Frontal cortex (tissue), 4 donors: ENCODE results near the gene TSFM. TPM values are rescaled to one million over a fixed set of nuclear protein-coding genes. Genes with fewer than 3 reads are reported as not detected.
"Not testable (repeated sequence)": the region's sequence is repeated elsewhere in the genome, so short reads cannot be mapped to it uniquely, and the experiment has no call there.

Experiments used
- DNase-seq, 2 donors: peaks; one replicate each; pipeline ENCODE4 v3.0.0; 2012; ENCODE audit warnings: low spot score in 2 of 2
- FAIRE-seq: peaks from 2 replicates; lab custom pipeline; 2012; peaks lifted over from hg19 to GRCh38; lab: Jason Lieb, UNC
- total RNA-seq: library from RNA; depleted of rRNA; stranded (reverse); fragments of >200 nt; gene quantifications from one replicate; pipeline ENCODE4 v1.2.3, GENCODE V29; 2014
- donor health status: control.
- donor health status: control.
- donor health status: control.

The TSFM gene
- total RNA-seq, 1 donor from 2014 or later, result 30.2 TPM

DNA sequence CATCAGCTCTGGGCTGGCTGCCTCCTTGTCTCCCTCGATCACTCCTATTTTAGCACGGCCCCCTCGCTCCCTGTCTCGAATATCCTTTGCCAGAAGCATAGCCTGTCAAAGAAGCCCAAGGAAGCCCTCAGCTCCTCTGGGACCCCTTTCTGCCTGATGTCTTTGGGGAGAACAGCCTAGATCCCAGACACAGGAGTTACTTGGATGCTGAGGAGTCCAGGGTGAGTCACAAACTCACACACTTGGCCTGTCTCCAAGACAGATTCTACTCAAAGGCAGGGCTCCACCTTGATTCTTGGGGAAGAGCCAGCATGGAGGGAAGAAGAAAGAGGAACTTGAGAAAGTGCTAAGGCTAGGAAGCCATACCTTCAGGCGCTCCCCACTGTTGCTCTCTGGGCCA is 27.9 kb downstream of the TSFM start:
- DNase-seq (no peak), FAIRE-seq (no peak)

DNA sequence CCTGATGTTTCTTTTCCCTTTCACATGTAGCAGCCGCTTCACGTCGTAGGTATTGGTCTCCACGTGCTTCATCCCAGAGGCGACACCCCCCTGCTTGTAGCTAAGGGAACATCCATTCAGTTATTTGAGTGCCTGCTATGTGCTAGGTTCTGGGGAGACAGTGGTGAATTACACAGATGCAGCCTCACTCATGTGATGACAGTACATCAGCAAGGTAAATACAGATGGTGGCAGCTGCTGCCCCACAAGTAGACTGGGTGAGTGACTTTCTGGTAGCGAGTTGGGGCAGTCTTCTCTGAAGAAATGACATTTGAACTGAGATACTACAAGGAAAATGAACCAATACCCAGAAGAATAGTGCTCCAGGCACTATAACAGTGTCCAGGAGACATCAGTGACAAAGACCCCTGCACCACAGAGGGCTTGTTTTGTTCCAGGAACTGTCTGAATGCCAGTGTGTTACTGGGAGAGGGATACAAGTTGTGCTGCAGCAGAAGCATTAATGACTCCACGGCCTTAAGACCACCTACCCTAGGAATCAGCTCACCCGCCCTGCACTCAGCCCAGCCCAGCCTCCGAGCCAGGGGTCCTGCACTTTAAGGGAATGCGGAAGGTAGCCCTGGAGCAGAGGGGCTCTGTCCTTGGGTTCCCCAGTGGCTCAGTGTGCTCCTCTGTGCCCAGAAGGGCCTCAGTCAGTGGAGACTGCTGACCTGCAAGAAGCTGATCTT is 28.6 kb downstream of the TSFM start:
- FAIRE-seq (no peak), DNase-seq (no peak)

DNA sequence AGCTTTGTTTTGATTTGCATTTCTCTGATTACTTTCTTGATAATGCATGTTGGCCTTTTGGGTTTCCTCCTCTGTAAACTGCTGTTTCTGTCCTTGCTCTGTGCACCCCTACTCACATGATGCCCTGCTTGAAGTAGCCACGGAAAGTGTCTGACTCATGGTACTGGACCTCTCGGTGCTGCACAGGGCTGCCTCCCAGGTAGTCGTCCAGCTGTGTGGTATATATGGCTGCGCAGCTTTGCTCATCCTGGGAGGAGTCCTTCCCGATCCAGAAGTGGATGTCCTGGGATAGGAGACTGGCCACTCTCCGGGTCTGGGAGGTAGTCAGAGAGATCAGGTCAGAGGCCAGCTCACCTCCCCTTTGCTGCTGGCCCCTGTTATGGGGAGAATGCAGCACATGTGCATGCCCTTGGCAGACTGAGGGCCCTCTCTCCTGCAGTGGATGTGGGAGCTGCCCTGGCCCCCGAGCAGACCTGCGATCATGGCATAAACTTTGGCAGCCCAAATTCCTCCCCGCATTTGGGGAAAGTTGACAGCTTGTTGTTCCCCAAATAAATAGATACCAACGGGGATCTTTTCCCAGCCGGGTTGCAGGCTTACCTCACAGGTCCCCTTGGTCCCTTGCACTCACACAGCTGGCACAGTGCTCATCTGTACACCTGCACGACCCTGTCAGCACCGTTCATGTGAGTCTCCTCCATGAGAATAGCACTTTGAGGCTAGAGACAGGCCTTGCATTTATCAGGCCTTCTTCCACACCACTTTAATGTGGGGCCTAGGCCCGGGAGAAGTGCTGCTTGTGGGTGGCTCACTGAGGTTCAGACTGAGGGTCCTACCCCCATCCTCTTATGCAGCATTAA is 30.8 kb downstream of the TSFM start:
- DNase-seq (no peak), FAIRE-seq (no peak)

DNA sequence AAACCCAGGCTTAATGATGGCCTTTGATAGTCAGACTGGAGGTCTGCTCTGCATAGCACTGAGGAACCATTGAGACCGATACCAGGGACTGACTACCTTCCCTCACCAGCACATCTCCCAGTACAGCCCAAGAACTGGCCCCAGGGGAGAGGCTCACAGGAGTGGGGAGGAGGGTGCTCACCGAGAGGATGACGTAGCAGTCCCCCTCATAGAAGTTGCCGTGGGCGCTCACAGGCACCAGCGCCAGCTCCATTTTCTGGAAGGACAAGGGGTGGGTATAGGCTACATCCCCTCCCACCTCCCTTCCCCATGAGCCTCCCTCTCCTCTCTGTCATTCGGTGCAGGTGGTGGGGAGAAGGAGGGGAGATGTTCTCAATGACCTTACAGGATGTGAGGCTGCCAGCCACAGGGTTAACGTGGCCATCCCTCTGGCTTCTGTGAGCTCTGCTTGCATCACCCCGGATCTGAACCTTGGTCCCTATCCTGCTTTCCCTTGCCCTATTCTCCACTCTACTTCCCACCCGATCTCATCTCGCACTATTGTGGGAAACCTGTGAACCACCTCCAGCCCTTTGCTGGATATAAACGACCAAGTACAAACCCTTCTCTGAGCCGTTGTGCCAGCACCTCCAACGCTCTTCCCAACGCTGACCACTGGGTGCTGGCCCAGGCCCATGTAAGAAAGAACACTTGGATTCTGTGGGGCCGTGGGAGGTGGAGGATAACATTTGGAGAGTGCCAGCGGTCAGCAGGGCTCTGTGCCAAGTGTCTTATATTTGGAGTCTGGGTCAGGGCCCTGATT is 31.6 kb downstream of the TSFM start:
- DNase-seq (no peak), FAIRE-seq (no peak)

DNA sequence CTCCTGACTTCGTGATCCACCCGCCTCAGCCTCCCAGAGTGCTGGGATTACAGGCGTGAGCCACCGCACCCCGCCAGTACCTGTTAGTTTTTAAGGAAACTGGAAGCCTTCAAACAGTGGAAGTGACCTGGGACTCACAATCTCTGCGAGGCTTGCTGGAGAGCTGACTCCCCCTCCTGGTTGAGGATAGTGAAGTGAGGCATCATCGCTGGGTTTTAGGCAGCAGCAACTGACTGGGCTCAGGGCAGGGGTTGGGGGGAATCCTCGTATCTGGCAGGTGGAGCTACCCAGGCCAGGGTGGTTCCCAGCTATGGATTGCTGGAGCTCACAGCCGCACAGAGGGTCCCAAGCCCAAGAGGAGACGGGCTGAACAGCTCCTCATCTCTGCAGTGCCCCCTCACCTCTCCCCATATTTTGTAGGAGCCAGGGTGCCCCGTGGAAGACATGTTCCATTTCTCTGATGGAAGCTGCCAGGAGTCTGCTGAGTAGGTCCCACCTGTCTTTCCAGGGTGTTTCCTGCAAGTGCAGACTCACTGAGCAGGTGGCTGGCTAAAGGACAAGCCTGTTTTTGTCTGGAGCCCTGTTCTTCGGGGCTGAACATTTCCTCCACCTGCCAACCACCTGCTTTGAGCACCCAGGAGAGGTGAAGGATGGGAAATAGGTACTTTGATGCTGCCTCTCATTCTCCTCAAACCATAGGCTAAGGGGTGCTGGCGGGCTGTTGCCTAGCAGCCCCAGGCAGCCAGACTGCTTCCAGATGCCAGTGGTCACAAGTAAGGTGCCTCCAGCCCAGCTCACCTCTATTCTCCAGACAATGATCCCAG is 32.8 kb downstream of the TSFM start:
- FAIRE-seq, result no peak
- DNase-seq, result no peak

DNA sequence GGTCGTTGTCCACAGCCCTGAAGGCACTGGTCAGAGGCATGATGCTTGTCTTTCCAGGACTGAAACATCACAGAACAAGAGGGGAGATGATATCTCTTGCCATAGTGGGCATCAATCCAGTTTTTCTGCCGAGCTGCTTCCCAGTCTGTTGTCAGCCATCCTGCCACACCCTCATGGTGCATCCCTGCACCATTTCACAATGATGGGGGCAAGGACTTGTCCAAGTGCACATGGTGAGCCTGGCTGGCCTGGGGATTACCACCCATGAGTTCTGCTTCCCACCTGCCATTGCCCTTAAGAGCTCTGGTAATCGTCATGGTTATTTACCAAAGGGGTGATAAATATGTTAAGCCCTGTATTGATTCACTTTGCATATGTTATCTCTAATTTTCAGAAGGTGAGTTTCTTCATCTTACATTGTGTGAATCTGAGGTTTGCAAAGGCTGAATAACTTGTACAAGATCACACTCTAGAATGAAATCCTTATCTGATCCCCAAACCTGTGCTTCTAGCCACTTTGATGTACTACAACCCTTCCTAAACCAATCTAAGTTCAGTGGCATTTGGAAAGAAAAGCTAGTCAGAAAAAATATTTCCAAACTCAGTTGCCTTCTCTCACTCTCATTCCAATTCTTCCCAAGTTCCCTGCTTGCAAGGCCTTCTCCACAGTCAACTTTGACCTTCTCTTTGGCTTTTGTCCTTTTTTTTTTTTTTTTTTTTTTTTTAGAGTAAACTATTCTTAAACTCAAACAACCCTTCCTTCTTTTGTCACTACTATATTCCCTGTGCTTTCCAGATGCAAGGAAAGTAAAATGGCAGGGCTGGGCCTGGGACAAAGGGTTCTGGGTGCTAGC is 33.6 kb downstream of the TSFM start:
- FAIRE-seq (no peak), DNase-seq (no peak)

DNA sequence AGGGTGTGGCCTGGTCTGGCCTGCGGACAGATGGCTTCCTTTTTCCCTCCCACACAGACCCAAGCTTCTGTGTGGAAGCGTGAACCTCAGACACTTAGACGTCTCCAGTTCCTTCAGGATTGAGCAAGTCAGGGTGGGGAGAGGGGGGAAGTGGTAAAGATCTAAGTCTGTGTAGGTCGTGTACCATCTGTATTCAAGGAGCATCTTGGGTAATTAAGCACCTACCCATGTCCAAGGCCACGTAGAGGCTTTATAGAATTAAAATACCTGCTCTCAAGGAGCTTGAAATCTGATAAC is 34.2 kb downstream of the TSFM start:
- FAIRE-seq (no peak), DNase-seq (no peak)

DNA sequence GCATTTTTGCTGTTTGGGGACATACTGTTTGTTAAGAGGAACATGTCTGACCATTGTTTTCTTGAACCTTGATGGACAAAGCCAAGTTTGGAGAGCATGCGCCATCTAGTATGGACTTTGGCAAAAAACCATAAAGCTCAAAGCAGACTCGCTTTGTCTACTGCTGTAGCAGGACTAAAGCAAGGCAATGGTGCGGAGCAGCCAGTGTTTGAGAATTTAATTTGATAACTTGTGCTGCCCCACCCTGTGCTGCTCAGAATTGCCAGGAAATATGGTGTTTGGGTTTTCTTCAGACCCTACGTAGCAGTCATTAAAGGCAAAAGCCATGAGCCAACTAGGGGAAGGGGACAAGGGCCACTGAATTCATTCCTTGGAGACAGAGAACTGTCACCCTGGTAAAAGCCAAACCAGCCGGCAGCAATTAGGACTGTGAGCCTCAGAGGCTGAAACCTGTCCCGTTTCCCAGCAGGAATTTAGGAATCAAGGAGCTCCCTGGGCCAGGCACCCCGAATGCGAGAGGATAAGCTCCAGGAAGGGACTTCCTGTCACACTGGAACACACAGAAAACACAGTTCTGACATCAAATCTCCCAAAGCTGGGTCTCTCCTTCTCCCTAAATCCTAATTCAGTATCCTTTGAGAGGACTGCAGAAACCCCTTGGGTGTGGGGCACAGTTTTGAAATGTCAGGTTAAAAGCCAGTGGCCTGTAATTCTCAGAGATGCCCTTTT is 34.8 kb downstream of the TSFM start:
- FAIRE-seq, result no peak
- no peak for DNase-seq

DNA sequence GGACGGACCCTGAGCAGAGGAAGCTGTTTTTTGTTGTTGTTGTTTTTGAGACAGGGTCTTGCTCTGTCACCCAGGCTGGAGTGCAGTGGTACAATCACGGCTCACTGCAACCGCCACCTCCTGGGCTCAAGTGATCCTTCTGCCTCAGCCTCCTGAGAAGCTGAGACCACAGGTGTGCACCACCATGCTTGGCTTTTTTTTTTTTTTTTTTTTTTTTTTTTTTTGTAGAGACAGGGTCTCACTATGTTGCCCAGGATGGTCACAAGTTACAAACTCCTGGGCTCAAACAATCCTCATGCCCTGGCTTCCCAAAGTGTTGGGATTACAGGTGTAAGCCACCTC is 35.4 kb downstream of the TSFM start:
- not testable (repeated sequence) for DNase-seq, FAIRE-seq

DNA sequence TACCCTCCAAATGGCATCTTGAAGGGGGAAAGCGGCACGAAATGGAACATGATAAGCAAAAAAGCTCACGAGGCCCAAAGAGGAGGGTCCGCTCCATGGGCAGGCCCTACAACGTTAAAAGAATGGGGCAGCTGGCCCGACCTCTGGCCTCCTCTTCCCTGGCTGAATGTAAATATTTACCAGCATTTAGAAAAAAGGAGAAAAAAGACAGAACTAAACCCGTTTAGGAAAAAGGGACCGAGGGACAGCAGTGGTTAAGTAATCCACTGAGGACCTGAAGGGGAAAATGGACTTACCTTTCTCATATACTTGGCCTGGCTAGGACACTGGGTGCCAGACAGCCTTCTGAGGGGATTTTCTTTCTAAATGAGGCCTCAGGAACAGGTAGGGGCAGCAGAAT is 37.5 kb downstream of the TSFM start:
- not testable (repeated sequence) for DNase-seq, FAIRE-seq

DNA sequence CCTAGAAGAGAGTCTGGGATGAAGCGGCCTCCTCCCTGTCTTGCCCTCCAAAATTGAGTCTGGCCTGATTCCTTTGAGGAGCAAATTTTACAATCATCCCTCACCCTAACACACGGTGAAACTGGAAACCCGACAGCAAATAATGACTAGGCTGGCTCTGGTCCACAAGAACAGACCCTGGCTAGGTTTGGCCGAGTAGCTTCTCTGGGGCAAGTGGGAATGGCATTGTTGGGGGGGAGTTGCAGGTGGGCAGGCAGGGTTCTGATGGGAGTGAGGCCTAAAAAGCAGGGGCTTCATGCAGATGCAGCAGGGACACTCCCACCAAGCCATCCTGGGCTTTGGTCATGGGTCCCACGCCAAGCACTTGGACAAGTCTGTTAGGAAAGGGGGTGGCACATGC is 38.4 kb downstream of the TSFM start:
- DNase-seq, FAIRE-seq: not testable (repeated sequence)

DNA sequence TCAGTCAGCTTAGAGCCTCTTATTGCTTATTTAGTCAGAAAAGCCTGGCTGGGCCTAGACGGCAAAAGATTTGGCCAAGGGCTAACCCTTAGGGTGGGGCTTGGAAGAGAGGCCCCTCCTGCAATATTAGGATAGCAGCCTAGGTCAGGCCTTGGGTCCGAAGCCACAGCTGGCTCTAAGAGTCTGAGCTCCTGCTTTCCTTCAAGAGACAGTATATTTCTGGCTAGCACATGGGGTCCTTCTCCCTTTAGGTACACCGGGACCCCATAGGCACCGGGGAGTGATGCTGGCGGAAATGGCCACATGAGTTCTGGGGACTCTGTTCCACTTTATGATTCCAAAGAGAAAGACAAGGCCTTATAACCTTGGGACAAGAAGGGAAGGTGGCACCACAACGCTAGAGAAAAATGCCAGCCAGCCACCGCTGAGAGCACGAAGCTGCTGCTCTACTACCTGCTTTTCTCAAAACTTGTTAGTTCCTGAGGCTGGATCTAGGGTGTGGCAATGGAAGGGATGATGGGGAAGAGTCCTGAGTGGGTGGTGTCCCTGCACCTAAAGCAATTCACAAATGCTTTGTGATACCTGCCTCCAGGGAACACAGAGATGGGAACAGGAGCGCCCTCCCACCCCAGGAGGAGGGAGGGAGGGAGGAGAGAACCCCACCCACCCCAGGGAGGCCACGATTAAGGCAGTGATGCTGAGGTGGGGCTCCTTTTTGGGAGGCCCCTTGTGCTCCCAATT is 39.1 kb downstream of the TSFM start:
- no peak for DNase-seq
- no peak for FAIRE-seq

DNA sequence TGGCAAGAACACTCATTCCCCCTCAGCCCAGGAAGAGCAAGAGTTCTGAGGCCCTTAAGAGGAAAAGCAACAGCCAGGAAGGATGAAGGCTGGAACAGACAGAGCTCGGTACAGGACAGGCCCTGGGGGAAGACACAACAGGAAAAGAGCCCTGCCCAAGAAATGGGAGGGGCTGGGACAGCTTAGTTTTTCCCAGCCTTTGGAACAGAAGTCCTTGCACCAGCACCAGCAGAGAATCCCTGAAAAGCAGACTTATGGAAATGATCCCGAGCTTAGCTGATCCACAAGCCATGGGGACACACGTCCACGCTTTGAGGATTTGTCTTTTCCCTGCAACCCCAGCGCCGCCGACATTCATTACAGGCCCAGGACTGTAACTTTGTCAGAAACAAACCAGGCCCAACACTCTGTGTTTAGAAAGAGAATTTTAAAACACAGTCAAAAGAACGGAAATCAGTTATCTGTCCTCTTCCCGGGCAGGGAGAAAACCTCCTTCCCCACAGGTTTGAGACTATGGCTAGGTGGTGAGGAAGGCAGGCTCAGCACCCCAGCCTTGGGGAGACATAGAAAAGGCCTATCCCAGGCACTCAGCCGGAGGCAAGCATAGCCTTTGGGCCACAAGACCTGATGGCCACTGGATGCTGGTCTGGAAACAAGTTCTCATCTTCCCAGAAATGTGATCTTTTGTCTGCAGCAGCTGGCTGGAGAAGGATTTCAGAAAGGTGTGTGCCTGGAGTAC is 40.0 kb downstream of the TSFM start:
- FAIRE-seq (no peak), DNase-seq (no peak)

DNA sequence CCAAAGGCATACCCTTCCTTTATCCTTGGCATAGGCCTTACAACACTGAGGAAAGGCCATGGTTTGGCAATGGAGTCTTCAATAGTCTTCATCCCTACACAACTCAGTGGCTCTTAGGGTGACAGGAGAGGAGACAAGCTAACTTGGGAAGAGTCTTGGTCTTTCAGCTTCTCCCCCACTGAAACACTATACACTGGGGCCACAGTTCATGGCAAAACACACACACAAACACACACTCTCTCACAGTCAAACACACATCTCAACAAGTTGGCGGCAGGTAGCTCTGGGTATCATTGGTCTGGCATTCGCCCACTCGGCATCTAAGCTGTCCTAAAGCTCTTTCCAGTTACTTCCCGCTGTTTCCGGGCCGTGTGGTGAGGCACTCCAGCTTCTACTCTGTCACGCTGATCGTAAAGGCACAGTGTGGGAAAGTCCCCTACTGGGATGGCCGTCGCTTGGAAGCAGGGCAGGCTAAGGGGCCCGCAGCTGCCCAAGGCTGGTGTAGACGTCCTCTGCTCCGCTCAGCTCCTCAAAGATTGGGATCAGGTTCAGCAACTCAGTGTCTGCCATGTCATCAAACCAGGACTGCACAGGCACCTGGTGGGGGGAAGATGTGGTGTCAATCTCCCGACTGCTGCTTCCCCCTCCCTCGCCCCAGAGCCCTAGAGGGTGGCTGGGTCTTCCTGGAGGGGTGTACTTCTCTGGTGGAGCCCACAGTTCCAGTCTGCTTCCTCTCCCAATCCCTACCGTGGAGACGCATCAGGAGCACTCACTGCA is 40.7 kb downstream of the TSFM start:
- DNase-seq, result no peak
- no peak for FAIRE-seq

DNA sequence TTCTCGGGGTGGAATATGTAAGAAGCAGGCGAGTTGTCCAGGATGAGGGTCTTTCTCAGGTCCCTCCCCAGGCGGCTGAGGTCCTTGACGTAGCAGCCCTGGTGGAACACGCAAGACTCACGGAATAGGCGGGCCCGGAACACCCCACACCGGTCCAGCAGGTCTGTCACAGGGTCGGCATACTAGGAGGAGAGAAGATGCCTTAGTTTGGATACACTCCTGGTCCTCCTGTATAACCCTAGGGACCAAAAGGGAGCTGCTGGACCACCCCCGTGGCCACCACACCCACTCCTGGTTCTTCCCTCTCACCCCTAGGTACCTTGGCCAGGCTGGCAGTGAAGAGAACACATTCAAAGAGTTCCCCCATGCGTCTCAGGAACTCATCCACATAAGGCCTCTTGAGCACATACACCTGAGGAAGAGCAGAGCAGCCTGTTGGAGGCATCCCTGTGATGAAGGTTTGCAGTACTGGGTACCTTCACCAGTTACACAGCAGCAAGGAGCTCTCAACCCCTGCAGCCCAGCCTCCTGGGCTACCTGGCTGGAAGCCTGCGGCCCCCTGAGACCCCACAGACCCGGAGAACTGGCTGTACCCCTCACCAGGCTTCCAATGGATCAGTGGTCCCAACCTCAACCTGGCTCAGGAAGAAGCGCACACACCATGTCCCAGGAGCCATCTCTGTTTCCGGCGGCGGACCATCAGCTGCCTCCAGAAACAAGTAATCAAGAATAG is 41.5 kb downstream of the TSFM start:
- FAIRE-seq (no peak), DNase-seq (no peak)

DNA sequence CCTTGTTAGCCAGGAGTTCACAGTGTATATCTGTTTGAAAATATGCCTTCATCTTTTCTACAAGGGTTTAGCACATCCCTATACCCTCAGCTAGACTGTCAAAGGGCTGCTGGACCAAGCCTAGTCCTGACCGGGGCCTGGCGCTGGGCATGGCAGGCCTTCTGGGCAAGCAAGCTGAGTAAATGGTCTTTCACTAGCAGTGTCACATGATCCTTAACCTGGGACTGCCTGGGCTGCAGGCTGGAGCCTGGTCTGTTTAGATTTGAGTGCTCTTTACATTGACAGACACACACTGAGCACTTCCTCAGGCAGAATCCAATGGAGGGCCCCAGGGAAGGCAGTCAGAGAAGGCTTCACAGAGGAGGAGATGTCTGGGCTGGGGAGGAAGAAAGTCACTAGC is 42.9 kb downstream of the TSFM start:
- no peak for DNase-seq
- FAIRE-seq, result no peak
